PC-3 (cell line): ENCODE data around the gene CSNK1G2.

Experiments
- EZH2 ChIP-seq: fragments of 300-600 bp; sonication (generic); IDR thresholded peaks from one replicate; pipeline ENCODE4 v1.6.1; 2017; ENCODE audit warnings: antibody characterized with exemption, mild to moderate bottlenecking, low read length; ENCODE audit not compliant: unreplicated experiment
- EZH2phosphoT487 ChIP-seq: fragments of 300-600 bp; sonication (generic); IDR thresholded peaks from 2 replicates; pipeline ENCODE4 v1.6.1; 2018; ENCODE audit warnings: mild to moderate bottlenecking, antibody characterized with exemption, low read length, borderline replicate concordance
- TF ChIP-seq, protein P1 (sequence below): fragments of 300-600 bp; sonication (generic); conservative IDR thresholded peaks from 2 replicates; pipeline ENCODE4 v1.5.1; 2017; ENCODE audit warnings: antibody characterized with exemption, low read depth, mild to moderate bottlenecking, low read length

DNA sequence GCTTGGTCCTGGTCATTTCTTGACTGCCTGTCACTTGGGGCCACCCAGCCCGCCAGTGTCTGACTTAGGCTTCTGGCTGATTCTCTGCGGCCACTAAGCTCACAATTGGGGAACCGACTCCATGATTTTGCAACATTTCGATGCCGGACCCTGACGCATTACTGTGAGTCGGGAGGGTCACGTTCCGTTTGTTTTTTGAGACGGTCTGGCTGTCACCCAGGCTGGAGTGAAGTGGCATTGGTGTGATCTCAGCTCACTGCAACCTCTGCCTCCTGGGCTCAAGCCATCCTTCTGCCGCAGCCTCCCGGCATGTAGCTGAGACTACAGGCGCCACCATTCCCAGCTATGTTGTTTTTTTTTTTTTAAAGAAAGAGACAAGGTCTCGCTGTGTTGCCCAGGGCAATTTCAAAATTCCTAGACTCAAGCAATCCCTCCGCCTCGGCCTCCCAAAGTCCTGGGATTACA is 39.0 kb upstream of the CSNK1G2 start:
- TF ChIP-seq, protein P1, sequence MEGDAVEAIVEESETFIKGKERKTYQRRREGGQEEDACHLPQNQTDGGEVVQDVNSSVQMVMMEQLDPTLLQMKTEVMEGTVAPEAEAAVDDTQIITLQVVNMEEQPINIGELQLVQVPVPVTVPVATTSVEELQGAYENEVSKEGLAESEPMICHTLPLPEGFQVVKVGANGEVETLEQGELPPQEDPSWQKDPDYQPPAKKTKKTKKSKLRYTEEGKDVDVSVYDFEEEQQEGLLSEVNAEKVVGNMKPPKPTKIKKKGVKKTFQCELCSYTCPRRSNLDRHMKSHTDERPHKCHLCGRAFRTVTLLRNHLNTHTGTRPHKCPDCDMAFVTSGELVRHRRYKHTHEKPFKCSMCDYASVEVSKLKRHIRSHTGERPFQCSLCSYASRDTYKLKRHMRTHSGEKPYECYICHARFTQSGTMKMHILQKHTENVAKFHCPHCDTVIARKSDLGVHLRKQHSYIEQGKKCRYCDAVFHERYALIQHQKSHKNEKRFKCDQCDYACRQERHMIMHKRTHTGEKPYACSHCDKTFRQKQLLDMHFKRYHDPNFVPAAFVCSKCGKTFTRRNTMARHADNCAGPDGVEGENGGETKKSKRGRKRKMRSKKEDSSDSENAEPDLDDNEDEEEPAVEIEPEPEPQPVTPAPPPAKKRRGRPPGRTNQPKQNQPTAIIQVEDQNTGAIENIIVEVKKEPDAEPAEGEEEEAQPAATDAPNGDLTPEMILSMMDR = no peak
- no peak for TF ChIP-seq EZH2
- TF ChIP-seq EZH2phosphoT487 = no peak
